WTC11 (cell line): ENCODE results near the gene PRKCG. TPM values are rescaled to one million over a fixed set of nuclear protein-coding genes. Genes with fewer than 3 reads are reported as not detected.

ENCODE experiments used
- ATAC-seq: fragments of 200-7000 bp; cut with Tn5 transposase; 2 replicates; pipeline ENCODE4 v1.10.0; 2021; ENCODE audit warnings: mild to moderate bottlenecking, moderate library complexity
- CTCF ChIA-PET: fragments of 300-600 bp; sonication (Branson Sonifier 250); formaldehyde crosslinking; loops from one replicate; lab custom pipeline; 2021; ENCODE audit warnings: antibody characterized with exemption; lab: Charles Lee
- POLR2A ChIA-PET: fragments of 350-600 bp; sonication (Branson Sonifier 250); formaldehyde crosslinking; loops from one replicate; lab custom pipeline; 2021; ENCODE audit warnings: antibody characterized with exemption; lab: Charles Lee
- DNase-seq: peaks from one replicate; pipeline ENCODE4 v3.0.0; 2021; ENCODE audit warnings: low spot score
- H3K27ac Mint-ChIP-seq: 2 replicates; pipeline ENCODE4 v1.8.0; 2021; ENCODE audit warnings: mixed read lengths
- H3K27me3 Mint-ChIP-seq: 2 replicates; pipeline ENCODE4 v1.8.0; 2021; ENCODE audit warnings: low read depth, mild to moderate bottlenecking, moderate library complexity, mixed read lengths
- H3K36me3 Mint-ChIP-seq: 2 replicates; pipeline ENCODE4 v1.8.0; 2021; ENCODE audit warnings: mixed read lengths
- H3K4me1 Mint-ChIP-seq: 2 replicates; pipeline ENCODE4 v1.8.0; 2022; ENCODE audit warnings: mixed read lengths
- H3K4me3 Mint-ChIP-seq: 2 replicates; pipeline ENCODE4 v1.8.0; 2021; ENCODE audit warnings: mild to moderate bottlenecking, moderate library complexity, mixed read lengths
- H3K9me3 Mint-ChIP-seq: 2 replicates; pipeline ENCODE4 v1.8.0; 2021; ENCODE audit warnings: mixed read lengths
- AFF4 ChIP-seq: sonication (generic); formaldehyde crosslinking; IDR thresholded peaks from 2 replicates; pipeline ENCODE4 v1.8.1; 2023; ENCODE audit warnings: mild to moderate bottlenecking, missing genetic modification reagents, borderline replicate concordance
- EMX1 ChIP-seq: fragments of 250-450 bp; sonication (Bioruptor Pico); IDR thresholded peaks from 2 replicates; pipeline ENCODE4 v1.8.0; 2021; ENCODE audit warnings: mild to moderate bottlenecking
- FOXK1 ChIP-seq: sonication (generic); formaldehyde crosslinking; IDR thresholded peaks from 2 replicates; pipeline ENCODE4 v1.8.0; 2022; ENCODE audit warnings: mild to moderate bottlenecking, moderate library complexity, missing genetic modification reagents
- GABPB1 ChIP-seq: sonication (generic); formaldehyde crosslinking; IDR thresholded peaks from 2 replicates; pipeline ENCODE4 v1.8.1; 2023; ENCODE audit warnings: mild to moderate bottlenecking, missing genetic modification reagents
- HMGA2 ChIP-seq: fragments of 250-450 bp; sonication (Bioruptor Pico); IDR thresholded peaks from 2 replicates; pipeline ENCODE4 v1.4.0; 2021; ENCODE audit warnings: mild to moderate bottlenecking, moderate library complexity
- KAT7 ChIP-seq: sonication (generic); formaldehyde crosslinking; IDR thresholded peaks from 2 replicates; pipeline ENCODE4 v1.8.1; 2023; ENCODE audit warnings: missing genetic modification reagents, mild to moderate bottlenecking, borderline replicate concordance
- MYBL2 ChIP-seq: sonication (generic); formaldehyde crosslinking; IDR thresholded peaks from 2 replicates; pipeline ENCODE4 v1.8.1; 2023; ENCODE audit warnings: mild to moderate bottlenecking, moderate library complexity, missing genetic modification reagents
- SMAD3 ChIP-seq: sonication (generic); formaldehyde crosslinking; IDR thresholded peaks from 2 replicates; pipeline ENCODE4 v1.8.0; 2022; ENCODE audit warnings: missing genetic modification reagents, mild to moderate bottlenecking, borderline replicate concordance
- ZNF121 ChIP-seq: sonication (generic); formaldehyde crosslinking; IDR thresholded peaks from 2 replicates; pipeline ENCODE4 v1.8.0; 2023; ENCODE audit warnings: missing genetic modification reagents
- ZNF138 ChIP-seq: sonication (generic); formaldehyde crosslinking; conservative IDR thresholded peaks from 2 replicates; pipeline ENCODE4 v1.8.1; 2022; ENCODE audit warnings: mild to moderate bottlenecking, moderate library complexity, missing genetic modification reagents
- total RNA-seq: library from RNA; stranded (reverse); gene quantifications from 3 replicates; pipeline ENCODE4 v1.2.3, GENCODE V29; 2021
- TF ChIP-seq, protein P1 (sequence below): sonication (generic); formaldehyde crosslinking; IDR thresholded peaks from 2 replicates; pipeline ENCODE4 v1.8.1; 2023; ENCODE audit warnings: mild to moderate bottlenecking, missing genetic modification reagents, moderate library complexity

Gene PRKCG
- total RNA-seq, 1 experiment from 2014 or later: 23.0 TPM

- Mint-ChIP-seq H3K4me3 (peak overlapping the region; percentile 78), H3K36me3 (peaks cover 13% of the 10 kb centered on the region), H3K27me3 (no peaks in the 10 kb centered on the region), H3K4me1 (peaks cover 39% of the 10 kb centered on the region), H3K9me3 (peaks cover 1% of the 10 kb centered on the region; the same call in 1 of the 2 replicates), H3K27ac (peak overlapping the region; percentile 36; the same call in 1 of the 2 replicates)
- DNase-seq (no peak), ATAC-seq (no peak)
- CTCF ChIA-PET: interaction anchor here (0.7 to 5.2 kb wide), 5 partner anchors 32 to 151 kb away, joined by 3 to 43 read pairs (median 6); no protein-coding TSS in a partner anchor
- no peak for TF ChIP-seq KAT7 (CRISPR knock-in tag)
- 0 out of 2 replicates have a peak, but pooled peaks have one; percentile 18 for TF ChIP-seq EMX1 (CRISPR knock-in tag)
- POLR2A ChIA-PET: interaction anchor here (0.5 to 0.7 kb wide), 3 partner anchors 15 to 932 kb away, joined by 3 read pairs; no protein-coding TSS in a partner anchor
Measured at GRCh38 chr19:53944416-53944815, 62.4 kb downstream of the PRKCG start.

- DNase-seq: no peak
- POLR2A ChIA-PET: interaction anchor here (0.5 kb wide), 1 partner anchor 933 kb away, joined by 3 read pairs; no protein-coding TSS in a partner anchor
- TF ChIP-seq GABPB1: no peak
- TF ChIP-seq FOXK1 (CRISPR knock-in tag): no peak
- TF ChIP-seq SMAD3 (CRISPR knock-in tag): no peak
- 0 out of 2 replicates have a peak, but pooled peaks have one; percentile 9 for TF ChIP-seq EMX1 (CRISPR knock-in tag)
- no peak for TF ChIP-seq ZNF138
- TF ChIP-seq, all 79 proteins: peak for 1
- peaks cover 7% of the 10 kb centered on the region; the same call in 1 of the 2 replicates for H3K36me3 Mint-ChIP-seq
- no peaks in the 10 kb centered on the region for H3K27me3 Mint-ChIP-seq
- peak overlapping the region; percentile 78 for H3K4me3 Mint-ChIP-seq
- CTCF ChIA-PET: interaction anchor here (1.0 to 5.2 kb wide), 5 partner anchors 33 to 152 kb away, joined by 3 to 43 read pairs (median 6); no protein-coding TSS in a partner anchor
- H3K4me1 Mint-ChIP-seq: peaks cover 39% of the 10 kb centered on the region
- ATAC-seq: no peak
- peak overlapping the region; percentile 36; the same call in 1 of the 2 replicates for H3K27ac Mint-ChIP-seq
- H3K9me3 Mint-ChIP-seq: no peaks in the 10 kb centered on the region
Measured at GRCh38 chr19:53944933-53945332, 62.9 kb downstream of the PRKCG start.

GRCh38 chr19:53945441-53945840, 63.4 kb downstream of the PRKCG start:
- H3K27ac Mint-ChIP-seq: peak overlapping the region; percentile 85
- ChIA-PET POLR2A (no interaction called here), CTCF (interaction anchor here (1.0 to 5.2 kb wide), 5 partner anchors 33 to 152 kb away, joined by 3 to 43 read pairs (median 6); no protein-coding TSS in a partner anchor)
- H3K4me3 Mint-ChIP-seq: peak overlapping the region; percentile 78
- H3K4me1 Mint-ChIP-seq: peaks cover 39% of the 10 kb centered on the region
- DNase-seq (peak; percentile 63), ATAC-seq (peak; percentile 5)
- no peaks in the 10 kb centered on the region for H3K27me3 Mint-ChIP-seq
- H3K36me3 Mint-ChIP-seq: peaks cover 2% of the 10 kb centered on the region; the same call in 1 of the 2 replicates
- TF ChIP-seq, protein P1, sequence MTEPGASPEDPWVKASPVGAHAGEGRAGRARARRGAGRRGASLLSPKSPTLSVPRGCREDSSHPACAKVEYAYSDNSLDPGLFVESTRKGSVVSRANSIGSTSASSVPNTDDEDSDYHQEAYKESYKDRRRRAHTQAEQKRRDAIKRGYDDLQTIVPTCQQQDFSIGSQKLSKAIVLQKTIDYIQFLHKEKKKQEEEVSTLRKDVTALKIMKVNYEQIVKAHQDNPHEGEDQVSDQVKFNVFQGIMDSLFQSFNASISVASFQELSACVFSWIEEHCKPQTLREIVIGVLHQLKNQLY: no peak
- peak; percentile 88 for TF ChIP-seq FOXK1 (CRISPR knock-in tag)
- H3K9me3 Mint-ChIP-seq: no peaks in the 10 kb centered on the region

DNA sequence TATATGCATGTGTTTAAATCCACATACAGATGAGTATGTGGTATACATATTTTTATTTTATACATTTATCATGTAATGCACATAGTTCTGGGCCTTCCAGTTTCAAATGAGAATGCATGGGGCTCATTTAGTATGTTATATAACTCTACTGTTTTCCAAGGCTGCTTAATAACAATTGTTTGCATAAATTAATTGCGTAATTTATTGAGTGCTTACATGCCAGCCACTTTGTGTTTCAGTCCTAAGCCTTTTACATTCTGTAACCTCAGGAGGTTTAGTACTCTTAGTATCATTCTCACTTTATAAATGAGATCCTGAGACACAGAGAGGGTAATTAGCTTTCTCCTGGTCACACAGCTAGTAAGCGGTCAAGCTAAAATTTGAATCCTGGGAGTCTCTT, 64.0 kb downstream of the PRKCG start:
- Mint-ChIP-seq H3K4me3 (peak overlapping the region; percentile 78), H3K9me3 (no peaks in the 10 kb centered on the region), H3K4me1 (peaks cover 39% of the 10 kb centered on the region), H3K27me3 (no peaks in the 10 kb centered on the region), H3K27ac (no peak overlapping the region), H3K36me3 (no peaks in the 10 kb centered on the region)
- ATAC-seq (no peak), DNase-seq (no peak)
- POLR2A ChIA-PET: no interaction called here
- CTCF ChIA-PET: interaction anchor here (0.5 to 5.2 kb wide), 7 partner anchors 10 to 85 kb away, joined by 3 to 54 read pairs (median 15); no protein-coding TSS in a partner anchor
- TF ChIP-seq MYBL2 (CRISPR knock-in tag): no peak

- ChIA-PET POLR2A (interaction anchor here (0.8 to 2.8 kb wide), 9 partner anchors 20 to 117 kb away, joined by 3 to 16 read pairs (median 3); partner anchors contain the start of gene MYADM), CTCF (interaction anchor here (0.5 to 5.2 kb wide), 57 partner anchors 9 to 347 kb away, joined by 3 to 54 read pairs (median 6); partner anchors contain the start of genes CACNG6, CACNG7, MYADM and PRKCG)
- Mint-ChIP-seq H3K4me1 (peaks cover 42% of the 10 kb centered on the region), H3K27me3 (no peaks in the 10 kb centered on the region), H3K27ac (no peak overlapping the region; the same call in 1 of the 2 replicates), H3K9me3 (no peaks in the 10 kb centered on the region), H3K36me3 (no peaks in the 10 kb centered on the region), H3K4me3 (no peak overlapping the region)
- TF ChIP-seq ZNF121 (CRISPR knock-in tag) (peak; percentile 89; the same call in 1 of the 2 replicates), AFF4 (CRISPR knock-in tag) (0 out of 2 replicates have a peak, but pooled peaks have one; percentile 10), HMGA2 (no peak)
- peak; percentile 83 for ATAC-seq
- DNase-seq: no peak
Measured at GRCh38 chr19:53947624-53948023, 65.6 kb downstream of the PRKCG start.
